ENCODE data around the gene TRIM51.

DNA sequence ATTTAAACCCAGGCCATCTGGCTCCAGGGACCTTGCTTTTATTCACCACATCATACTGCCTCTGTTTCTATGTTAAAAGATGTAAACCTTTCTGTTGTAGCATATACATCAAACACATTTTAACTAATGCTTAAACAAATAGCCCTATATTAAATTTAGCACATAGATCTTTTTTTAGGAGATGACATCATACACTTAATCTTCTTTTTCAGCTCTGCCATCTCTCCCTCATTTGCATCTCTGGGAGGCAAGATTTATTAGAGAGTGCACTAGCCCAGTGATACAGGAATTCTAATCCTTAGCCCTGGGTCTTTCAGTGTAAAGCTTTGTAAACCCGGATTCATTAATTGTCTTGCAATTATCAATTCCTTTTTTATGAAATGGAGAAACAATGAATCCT, 31.0 kb upstream of the TRIM51 start:
- TF ChIP-seq MYC (IDR thresholded peaks at IDR 0.05; ENCODE audit: low read depth, low read length) (no peak), POLR2A (IDR thresholded peaks at IDR 0.05; ENCODE audit: extremely low read depth, insufficient read length) (no peak)
- TF ChIP-seq, protein P1, sequence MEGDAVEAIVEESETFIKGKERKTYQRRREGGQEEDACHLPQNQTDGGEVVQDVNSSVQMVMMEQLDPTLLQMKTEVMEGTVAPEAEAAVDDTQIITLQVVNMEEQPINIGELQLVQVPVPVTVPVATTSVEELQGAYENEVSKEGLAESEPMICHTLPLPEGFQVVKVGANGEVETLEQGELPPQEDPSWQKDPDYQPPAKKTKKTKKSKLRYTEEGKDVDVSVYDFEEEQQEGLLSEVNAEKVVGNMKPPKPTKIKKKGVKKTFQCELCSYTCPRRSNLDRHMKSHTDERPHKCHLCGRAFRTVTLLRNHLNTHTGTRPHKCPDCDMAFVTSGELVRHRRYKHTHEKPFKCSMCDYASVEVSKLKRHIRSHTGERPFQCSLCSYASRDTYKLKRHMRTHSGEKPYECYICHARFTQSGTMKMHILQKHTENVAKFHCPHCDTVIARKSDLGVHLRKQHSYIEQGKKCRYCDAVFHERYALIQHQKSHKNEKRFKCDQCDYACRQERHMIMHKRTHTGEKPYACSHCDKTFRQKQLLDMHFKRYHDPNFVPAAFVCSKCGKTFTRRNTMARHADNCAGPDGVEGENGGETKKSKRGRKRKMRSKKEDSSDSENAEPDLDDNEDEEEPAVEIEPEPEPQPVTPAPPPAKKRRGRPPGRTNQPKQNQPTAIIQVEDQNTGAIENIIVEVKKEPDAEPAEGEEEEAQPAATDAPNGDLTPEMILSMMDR (IDR thresholded peaks at IDR 0.05; ENCODE audit: low read depth, low read length), result no peak

Data from NB4 (cell line).